ENCODE data around the gene AURKA. TPM values are rescaled to one million over a fixed set of nuclear protein-coding genes. Genes with fewer than 3 reads are reported as not detected.

The AURKA gene
- total and polyA plus RNA-seq, 2 of the 8 experiments (the other 6 are each of a cell fraction or from before 2014, with no cell fraction given), result 45.8 to 84.8 TPM

- no peak for TF ChIP-seq CHD7 (IDR thresholded peaks at IDR 0.05; ENCODE audit: insufficient replicate concordance, low read length)
- TF ChIP-seq CHD2 (IDR thresholded peaks at IDR 0.05; ENCODE audit: low read length), result no peak
Measured at GRCh38 chr20:56361900-56362299, 30.1 kb downstream of the AURKA start (continued).

Data from H1 (cell line).